Measurements from ENCODE around the gene MYL12A.

Gene MYL12A

DNA sequence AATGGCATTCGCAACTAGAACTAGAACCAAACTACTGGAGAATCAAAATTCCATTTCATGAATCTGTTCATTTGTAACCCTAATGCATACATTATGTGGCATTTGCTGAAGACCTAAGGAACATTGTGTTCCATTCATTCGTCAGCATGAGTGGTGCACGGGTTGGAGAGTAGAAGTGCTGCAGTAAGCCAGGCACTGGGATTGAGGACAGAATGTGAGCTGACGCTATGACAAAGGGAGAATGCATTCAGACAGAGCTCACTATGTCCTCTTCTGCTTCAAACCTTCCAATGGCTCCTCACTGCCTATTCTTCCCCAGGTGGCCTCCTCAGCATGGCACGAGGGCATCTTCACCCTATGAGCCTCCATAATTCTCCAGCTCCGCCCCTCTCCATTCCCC, 21.6 kb upstream of the MYL12A start:
- no peak for DNase-seq

DNA sequence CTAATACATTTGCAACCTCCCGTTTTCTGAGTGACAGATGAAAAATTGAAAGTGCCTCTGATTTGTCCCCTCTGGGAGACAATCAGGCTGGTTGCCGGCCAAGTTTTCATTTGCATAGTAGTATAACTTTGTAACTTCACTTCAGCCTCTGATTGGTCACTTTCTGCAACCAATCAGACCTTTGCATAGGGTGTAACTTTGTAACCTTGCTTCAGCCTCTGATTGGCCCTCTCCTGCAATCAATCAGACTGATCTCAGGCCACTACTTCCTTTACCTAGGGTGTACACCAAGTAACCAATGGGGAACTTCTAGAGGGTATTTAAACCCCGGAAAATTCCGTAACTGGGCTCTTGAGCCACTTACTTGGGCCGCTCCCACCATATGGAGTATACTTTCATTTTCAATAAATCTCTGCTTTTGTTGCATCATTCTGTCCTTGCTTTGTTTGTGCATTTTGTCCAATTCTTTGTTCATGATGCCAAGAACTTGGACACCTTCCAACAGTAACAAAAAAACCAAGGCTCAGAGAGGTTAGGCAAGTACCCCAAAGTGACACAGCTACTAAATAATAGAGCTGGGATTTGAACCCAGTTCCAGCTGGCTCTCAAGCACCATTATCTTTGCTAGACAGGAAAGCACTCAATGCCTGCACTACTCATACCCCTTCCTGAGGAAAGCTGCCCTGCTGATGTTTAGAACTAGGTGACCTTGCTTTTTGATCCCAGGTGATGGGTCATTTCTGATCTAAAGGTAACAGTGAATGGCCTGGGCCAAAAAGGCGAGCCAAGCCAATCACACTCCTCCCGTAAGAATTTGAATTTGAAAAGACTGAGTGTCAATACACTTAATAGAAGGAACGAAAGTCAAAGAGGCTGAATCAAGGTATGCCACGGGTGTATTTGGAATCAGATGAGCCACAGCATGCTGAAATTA, 16.9 kb upstream of the MYL12A start:
- no peak for DNase-seq

DNA sequence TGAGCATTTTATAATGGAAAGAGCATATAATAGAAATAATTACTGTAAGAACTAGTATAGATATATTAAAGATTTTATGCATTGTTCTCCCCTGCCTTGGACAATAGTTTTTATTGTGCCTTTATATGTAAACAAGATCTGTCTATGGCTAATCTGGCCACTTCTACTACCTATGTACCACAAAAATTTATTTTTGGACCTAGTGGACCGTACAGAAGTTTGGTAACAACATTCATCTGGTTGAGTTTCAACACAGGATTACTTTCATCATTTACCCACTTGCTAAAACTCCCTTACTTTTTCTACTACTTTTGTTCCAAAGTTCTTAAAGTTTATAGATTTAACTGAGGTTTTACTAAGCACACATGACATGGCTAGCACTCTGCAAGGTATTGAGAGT, 14.6 kb upstream of the MYL12A start:
- DNase-seq: no peak

DNA sequence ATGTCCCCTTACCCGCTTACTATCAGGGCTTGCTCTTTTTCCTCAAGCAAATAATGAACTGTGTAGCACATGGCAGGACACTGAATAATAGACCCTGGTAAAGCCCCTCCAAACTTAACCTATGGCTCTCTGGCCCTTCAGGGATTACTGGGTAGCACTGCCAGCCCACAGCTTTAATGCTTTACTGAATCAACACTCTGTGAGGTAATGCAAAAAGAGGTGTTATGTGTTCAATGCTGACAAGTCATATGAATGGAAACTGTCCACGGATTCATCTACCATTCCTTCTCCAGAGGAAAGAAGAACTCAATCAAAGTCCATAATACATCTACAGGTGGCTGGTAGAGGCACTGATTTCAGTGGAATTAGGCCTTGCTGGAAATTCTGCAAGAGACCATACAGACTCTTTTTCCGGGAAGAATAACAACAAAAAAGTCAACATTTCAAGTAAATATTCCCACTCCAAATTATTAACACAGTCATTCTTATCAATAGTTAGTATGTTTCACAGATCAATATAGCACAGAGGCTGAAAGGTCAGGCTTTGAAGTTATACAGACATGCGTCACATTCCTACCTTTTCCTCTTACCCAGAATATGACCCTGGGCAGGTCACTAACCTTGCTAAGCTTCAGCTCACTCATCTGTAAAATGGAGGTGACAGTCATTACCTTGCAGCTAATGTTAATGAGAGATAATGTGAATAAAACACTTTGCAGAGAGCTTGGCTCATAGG, 14.0 kb upstream of the MYL12A start:
- peak; percentile 25 for DNase-seq

DNA sequence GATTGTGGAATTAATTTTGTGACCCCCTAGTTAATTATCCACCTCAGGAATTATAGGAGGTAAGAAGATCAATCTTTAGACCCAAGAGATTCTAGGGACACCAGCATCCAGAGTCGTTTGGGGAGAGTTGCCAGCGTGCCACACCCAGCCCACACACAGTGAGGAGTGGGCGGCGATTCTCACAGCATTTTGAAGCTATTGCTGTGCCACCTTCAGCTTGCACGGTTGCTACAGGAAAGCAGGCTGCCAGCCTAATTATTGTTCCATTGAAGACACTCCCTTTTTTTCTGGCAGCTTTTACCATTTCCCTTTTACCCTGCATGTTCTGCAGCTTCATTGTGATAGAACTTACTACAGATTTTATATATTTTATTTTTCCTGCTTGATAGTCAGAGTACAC, 13.1 kb upstream of the MYL12A start:
- peak; percentile 7 for DNase-seq

DNA sequence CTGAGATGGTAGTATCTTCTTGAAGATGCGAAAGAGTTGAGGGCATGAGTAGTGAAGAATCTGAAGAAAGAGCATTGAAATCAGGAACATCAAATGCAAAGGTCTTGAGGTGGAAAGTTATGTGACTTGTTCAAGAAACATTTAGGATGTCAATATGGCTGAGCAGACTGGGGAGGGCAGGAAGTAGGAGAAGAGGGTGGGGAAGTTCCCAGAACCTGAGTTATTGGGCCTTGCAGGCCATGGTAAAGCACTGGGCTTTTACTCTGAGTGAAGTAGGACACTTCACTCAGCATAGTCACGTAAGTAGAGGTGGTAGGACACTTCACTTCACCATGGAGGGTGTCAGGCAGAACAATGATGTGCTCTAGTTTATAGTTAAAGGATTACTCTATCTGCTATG, 11.8 kb upstream of the MYL12A start:
- DNase-seq: no peak

DNA sequence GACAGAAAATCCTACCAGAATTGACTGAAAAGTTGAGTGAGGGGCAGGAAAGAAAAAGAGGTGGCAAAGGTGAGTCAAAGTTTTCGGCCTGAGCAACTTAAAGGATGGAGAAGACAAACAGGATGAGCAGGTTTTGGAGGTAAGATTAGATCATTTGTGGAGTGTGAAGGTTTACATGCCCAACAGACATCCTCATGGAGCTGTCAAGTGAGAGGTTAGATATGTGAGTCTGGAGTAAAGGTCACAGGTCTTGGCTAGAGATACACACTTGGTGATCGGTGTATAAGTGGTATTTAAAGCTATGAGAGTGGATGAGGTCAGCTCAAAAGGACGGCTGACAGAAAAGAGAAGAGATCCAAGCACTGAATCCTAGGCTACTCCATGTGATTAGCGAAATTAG, 11.1 kb upstream of the MYL12A start:
- DNase-seq: no peak

DNA sequence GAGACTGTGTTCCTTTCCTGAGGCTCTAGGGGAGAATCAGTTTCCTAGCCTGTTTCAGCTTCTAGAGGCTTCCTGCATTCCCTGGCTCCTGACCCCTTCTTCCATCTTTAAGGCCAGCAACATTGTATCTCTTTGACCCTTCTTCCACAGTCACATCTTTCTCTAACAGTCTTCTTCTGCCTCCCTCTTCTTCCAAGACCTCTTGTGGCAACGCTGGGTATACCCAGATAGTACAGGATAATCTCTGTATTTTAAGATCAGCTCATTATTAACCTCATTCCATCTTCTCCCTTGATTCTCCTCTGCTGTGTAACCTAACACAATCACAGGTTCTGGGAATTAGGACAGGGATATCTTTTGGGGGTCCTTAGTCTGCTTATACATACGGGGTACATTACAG, 8.9 kb upstream of the MYL12A start:
- peak; percentile 33 for DNase-seq

DNA sequence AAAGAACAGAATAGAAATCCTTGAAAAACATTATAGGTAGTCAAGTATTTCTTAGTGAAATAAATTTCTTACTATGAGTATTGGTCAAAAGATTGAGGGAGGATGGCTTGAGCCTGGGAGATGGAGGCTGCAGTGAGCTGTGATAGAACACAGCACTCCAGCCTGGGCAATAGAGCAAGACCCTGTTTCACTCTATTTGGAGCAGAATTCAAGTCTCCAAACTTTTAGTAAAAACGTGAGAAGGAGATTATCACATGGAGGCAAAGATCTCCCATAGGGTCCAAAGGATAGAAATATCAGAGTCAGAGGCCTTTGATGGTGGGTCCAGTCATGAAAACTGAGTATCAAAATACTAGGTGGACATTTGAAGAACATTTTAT, 2.4 kb upstream of the MYL12A start:
- DNase-seq: no peak

DNA sequence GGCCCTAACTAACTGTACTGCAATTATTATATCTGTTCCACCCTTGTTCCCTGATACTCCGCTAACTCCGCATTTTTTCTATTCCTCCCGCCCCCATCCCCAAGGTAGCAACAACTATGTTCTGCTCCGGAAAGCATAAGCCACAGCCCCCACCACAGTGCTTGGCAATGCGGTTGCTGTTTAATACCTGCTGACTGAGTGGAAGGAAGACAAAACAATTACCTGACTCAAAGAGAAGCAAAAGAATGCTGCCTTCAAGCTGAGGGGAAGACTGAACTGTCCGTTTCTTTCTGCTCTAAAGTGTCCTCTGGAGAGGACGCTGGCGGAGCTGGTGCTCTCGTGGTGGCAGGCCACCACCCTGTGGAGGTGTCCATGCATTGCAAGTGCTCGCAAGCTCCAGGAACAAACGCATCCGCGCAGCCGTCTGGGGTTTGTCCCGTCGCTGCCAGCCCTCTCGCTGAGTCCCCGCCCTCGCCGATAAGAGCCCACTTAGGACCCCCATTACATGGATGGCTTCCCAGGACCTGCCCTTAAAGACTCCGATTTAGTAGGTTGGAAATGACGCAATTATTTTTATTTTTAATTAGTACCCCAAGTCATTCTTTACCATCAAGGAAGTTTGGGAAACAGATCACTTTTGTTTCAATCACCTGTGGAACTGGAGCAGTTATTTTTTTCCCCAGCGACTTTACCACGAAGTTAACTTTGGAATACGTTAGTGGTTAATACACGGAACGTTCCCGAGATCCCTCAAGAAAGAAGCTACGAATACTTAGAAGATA, 1.6 kb upstream of the MYL12A start:
- peak; percentile 91 for DNase-seq

DNA sequence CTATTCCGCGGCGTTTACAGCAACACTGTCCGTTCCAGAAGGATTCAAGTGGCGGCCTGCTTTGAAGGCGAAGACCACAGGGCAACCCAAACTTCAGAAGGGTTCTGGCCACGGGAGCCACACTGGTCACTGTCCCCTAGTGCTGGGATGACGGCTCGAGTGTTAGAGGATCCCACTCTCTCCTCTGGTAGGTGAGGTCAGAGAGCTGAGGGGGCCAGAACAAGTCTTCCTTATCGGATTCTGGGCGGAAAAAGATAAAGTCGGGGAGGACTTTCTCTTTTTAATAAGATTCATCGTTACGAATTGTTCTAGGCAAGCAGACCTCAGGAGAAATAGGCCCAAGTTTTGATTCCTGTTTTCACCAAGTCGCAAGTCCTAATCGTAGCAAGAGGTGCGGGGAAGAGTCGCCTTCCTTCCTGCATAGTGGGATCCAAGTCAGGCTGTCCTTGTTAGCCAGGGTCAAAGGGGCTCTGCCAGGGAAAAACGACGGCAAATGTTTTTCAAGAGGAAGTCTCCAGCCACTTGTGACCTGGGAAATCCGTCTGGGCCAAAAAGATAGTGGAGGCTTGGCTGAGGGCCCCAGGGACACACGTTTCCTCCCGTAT, 864 bp upstream of the MYL12A start:
- peak; percentile 48 for DNase-seq

DNA sequence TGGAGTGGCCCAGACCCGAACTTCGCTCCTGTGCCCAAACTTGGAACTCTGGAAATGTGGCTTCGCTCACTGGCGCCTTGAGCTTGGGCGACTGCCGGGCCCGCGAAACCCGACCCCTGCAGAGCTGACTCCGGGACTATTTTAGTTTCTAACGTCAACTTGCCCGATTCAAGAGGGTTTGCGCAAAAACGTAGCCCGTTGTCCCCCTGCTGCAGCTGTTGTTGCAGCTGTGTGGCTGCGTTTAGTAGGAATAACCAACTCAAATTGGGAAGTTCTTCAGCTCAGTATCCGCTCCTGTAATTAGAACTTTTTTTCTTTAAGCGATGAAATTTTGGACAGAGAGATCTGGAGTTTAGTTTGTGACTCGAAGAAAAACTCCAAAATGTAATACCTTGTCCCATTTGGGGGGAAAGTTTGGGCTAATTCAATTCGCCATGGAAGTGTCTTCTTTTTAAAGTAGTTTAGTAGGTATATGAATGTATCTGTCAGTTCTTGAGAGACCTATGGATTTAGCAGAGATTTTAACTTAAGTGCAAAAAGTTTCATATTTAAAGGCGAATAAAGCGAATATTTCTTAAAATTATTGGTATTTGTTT, 559 bp downstream of the MYL12A start:
- no peak for DNase-seq

DNA sequence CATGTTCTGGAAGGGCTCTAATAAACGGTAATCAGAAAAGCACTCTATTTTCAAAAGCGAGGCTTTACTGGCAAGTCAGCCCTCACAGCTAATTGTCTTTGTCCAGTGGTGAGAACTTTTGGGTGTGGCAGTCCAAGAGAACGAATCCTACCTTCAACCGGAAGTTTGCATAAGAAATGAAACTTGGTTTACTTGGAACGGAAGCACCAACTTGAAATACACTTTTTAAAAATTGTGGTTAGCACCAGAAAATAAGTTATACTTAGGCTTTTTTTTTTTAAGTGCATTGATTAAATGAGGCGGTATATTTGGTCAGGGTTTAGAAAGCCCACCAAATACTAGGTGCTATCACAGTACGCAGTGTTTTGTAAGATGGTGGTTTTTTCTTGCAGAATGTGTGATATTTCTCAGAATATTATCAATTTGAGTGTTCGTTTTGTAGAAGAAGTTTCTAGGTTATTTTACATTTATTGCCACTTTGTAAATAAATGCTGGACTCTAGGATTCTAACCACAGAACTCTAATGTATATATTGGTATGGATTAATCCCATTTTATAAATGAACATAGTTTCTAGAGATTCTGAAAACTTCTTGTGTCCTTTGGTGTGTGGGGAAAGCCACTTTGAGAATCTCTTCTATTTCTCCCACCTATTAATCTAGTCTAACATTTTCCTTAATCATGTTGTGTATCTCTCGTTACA, 1.2 kb downstream of the MYL12A start:
- DNase-seq: peak; percentile 12

DNA sequence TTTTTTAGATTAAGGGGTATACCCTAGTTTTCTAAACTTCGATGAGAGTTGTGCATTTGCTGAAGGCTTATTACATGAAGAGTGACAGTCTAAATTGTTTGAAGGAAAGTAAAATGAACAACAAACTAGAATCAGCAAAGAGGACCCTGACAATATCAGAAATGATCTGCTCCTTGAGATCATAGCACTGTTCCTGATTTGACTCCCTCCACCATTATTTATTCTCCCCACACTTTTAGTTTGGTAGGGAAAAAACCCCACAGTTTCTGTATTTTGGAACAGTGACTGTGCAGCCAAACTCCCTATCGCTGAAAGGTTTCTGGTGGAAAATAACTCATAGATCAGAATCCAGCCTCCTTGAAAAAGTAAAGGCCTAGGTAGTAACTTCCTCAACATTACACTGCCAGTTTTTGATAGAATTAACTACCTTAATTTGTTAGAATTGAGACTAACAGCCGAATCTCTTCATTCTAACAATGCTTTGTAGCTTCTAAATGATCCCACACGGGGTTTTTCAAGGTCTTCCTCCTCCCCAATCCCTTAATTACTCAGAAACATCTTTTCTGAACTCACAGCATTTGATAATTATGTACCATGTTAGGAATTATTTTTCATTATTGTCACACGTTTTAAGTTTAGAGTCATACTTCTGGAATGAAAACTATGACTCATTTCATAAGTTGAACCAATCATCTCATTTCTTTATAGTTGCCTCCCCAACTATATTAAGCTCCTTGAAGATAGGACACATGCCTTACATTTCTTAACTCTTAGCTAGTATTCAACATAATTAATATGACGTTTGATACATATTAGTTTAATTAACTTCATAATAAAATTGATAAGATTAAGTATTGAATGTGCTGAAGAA, 2.9 kb downstream of the MYL12A start:
- DNase-seq: no peak

DNA sequence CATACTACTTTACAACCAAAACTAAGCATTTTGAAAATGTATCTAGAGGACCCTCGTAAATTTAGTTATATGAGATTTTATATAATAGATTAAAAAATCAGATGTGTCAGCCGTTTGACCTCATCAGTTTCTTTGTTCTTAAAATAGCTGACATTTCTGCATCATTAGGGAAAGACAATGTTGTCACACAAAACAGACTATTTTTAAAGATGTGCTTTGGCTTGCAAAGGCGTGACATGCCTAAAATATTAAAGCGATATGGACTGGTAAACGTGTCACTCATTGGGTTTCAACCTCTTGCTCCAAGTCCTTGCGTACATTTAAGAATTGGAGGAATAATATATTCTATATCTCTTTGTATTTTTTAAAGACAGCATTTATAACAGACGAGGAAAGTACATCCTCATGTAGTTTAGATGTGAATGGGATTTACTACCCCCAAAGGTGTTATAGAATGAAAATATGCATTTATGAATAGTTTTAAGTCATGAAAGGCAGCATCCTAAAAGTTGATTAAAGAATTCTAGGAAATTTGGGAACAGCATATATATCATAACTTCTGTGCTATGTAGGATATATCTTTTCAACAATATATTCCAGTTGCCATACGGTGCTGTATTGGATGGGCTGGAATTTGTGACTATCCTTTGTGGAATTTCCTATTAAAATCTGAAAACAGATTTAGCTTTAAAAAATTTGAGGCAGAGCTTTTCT, 3.8 kb downstream of the MYL12A start:
- no peak for DNase-seq

DNA sequence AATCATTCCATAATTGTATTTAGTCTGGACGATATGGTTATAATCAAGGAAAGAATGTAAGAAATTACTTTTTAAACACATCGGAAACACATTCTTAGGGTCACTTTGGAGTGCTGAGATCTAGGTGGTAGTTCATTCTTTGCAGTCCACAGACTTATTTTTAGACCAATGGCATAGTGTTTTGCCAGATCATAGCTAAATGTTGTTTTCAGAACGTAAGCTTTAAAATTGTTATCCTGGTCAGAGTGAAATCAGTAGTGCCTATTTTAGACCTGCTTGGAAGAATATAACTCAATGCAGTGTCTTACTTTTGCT, 4.3 kb downstream of the MYL12A start:
- DNase-seq: no peak

DNA sequence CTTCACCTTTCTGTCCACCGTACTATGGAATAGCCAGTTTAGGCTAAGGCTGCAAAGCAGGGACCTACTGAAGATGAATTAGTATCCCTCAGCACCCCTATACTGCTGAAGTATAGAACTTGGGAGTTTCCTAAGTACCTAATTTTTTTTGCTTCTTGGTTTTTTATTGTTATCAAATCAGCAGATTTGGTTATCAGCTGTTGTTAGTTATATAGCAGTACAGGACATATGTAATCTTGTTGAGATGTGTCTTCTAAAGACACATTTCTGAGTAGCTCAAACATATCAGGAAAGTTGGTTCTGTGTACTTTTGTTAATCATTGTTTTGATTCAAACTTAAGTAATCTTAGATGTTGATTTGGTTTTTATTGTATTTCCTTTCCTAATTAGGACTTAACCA, 5.2 kb downstream of the MYL12A start:
- DNase-seq: no peak

DNA sequence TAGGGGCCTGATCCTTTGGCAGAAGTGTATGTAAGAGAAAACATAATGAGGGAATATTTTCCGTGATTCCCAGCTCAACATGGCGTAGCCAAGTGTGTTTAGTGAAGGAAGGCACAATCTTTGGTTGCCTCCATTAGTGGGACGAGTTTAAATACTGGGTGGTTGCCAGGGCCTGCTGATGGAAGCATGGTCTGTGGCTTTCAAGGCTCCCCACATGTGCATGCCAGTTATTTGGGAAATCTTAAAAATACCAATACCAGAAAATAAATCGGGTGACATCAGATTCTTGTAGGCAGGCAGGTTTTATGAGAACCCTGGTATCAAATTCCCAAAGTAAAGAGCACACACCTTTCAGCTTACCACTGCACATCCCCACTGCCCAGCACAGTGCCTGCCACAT, 7.1 kb downstream of the MYL12A start:
- no peak for DNase-seq

DNA sequence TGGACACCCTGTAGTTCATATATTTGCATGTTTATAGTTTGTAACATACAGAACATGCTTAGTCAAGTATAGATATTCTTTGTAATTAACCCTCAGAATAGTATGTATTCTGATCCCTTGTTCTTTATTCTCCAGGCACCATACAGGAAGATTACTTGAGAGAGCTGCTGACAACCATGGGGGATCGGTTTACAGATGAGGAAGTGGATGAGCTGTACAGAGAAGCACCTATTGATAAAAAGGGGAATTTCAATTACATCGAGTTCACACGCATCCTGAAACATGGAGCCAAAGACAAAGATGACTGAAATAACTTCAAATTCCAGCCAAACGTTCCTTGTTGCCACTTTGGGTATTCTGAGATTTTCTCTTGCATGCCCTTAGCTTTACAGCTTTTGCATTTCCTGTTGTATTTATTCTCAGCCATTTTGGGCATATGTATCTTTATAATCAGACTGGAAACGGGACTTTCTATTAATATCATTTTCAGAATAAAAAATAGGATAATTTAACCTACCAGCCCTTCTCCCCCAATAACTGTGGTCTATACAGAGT, 8.1 kb downstream of the MYL12A start:
- DNase-seq: no peak

Measured in NCI-H82 (cell line).